GM20431 (cell line): ENCODE data around the gene AGBL5.
"Not testable (repeated sequence)": the region's sequence is repeated elsewhere in the genome, so short reads cannot be mapped to it uniquely, and the experiment has no call there.

ENCODE experiments used
- in situ Hi-C: fragments of 300-500 bp; cut with MseI, MboI; formaldehyde crosslinking; loops from one replicate; pipeline ENCODE4 v1.15.0; 2020; ENCODE audit warnings: low sequenced_read_pairs; ENCODE audit not compliant: unreplicated experiment

Gene AGBL5

GRCh38 chr2:27073782-27074181 is 22.3 kb downstream of the AGBL5 start:
- in situ Hi-C loops, result no loop called here

- in situ Hi-C loops, result no loop called here
These were observed 23.5 kb downstream of the AGBL5 start for GRCh38 chr2:27074738-27075565.

GRCh38 chr2:27075566-27075871 is 24.1 kb downstream of the AGBL5 start:
- in situ Hi-C loops, result not testable (repeated sequence)

GRCh38 chr2:27076323-27076722 is 24.9 kb downstream of the AGBL5 start:
- in situ Hi-C loops, result no loop called here

GRCh38 chr2:27077231-27077630 is 25.8 kb downstream of the AGBL5 start:
- in situ Hi-C loops, result no loop called here

- in situ Hi-C loops, result no loop called here
These were observed 27.1 kb downstream of the AGBL5 start, which contains the start of gene EMILIN1 for GRCh38 chr2:27078267-27079194. Gene EMILIN1, plus strand, starts transcription at chr2:27078615. Its CDS starts 451 bp downstream, at chr2:27079066.

GRCh38 chr2:27079233-27080139 is 28.0 kb downstream of the AGBL5 start:
- in situ Hi-C loops, result no loop called here

- in situ Hi-C loops, result no loop called here
These were observed 28.6 kb downstream of the AGBL5 start for GRCh38 chr2:27080140-27080469.

- in situ Hi-C loops, result no loop called here
These were observed 29.1 kb downstream of the AGBL5 start for GRCh38 chr2:27080603-27080936.

GRCh38 chr2:27081984-27082772 is 30.7 kb downstream of the AGBL5 start:
- in situ Hi-C loops, result no loop called here

GRCh38 chr2:27082773-27083409 is 31.4 kb downstream of the AGBL5 start:
- in situ Hi-C loops, result no loop called here

GRCh38 chr2:27083410-27084296 is 32.2 kb downstream of the AGBL5 start:
- in situ Hi-C loops, result no loop called here

- in situ Hi-C loops, result no loop called here
These were observed 33.0 kb downstream of the AGBL5 start for GRCh38 chr2:27084297-27085061.

GRCh38 chr2:27085062-27085672 is 33.7 kb downstream of the AGBL5 start:
- in situ Hi-C loops, result no loop called here

GRCh38 chr2:27085673-27086089 is 34.2 kb downstream of the AGBL5 start:
- in situ Hi-C loops, result no loop called here

GRCh38 chr2:27086090-27086723 is 34.7 kb downstream of the AGBL5 start:
- in situ Hi-C loops, result no loop called here
